Activated CD8-positive, alpha-beta memory T cell treated with anti-CD3 and anti-CD28 coated beads for 1 hour (primary cell): Measurements from ENCODE around the gene SLC17A7.
A peak's percentile ranks its signal among the peaks of the same experiment; 100 is the strongest.
"Not testable (repeated sequence)": the region's sequence is repeated elsewhere in the genome, so short reads cannot be mapped to it uniquely, and the experiment has no call there.

Experiments used
- DNase-seq, 2 donors: peaks; one replicate each; pipeline ENCODE4 v3.0.0-alpha.2; 2020; ENCODE audit warnings: low read depth in 1 of 2; ENCODE audit errors: extremely low read depth in 1 of 2

Gene SLC17A7

GRCh38 chr19:49445997-49446396 lies 4.7 kb upstream of the SLC17A7 start:
- DNase-seq, result no peak

- not testable (repeated sequence) for DNase-seq
Measured at GRCh38 chr19:49444100-49444700, 2.9 kb upstream of the SLC17A7 start.

- DNase-seq, result peak; percentile 82 to 86
Measured at GRCh38 chr19:49443366-49444099, 2.2 kb upstream of the SLC17A7 start.

GRCh38 chr19:49442771-49443365 lies 1.5 kb upstream of the SLC17A7 start:
- no peak for DNase-seq

GRCh38 chr19:49442354-49442753 lies 1.0 kb upstream of the SLC17A7 start:
- no peak for DNase-seq

GRCh38 chr19:49441960-49442350 lies 628 bp upstream of the SLC17A7 start:
- DNase-seq, result no peak

GRCh38 chr19:49440439-49441209 lies 703 bp downstream of the SLC17A7 start:
- DNase-seq, result no peak

- no peak for DNase-seq
Measured at GRCh38 chr19:49439836-49440235, 1.5 kb downstream of the SLC17A7 start.

GRCh38 chr19:49438261-49438660 lies 3.1 kb downstream of the SLC17A7 start:
- DNase-seq, result no peak

- no peak for DNase-seq
Measured at GRCh38 chr19:49437231-49437630, 4.1 kb downstream of the SLC17A7 start.

GRCh38 chr19:49436381-49437017 lies 4.8 kb downstream of the SLC17A7 start:
- no peak for DNase-seq

- no peak for DNase-seq
Measured at GRCh38 chr19:49435670-49436069, 5.7 kb downstream of the SLC17A7 start.

GRCh38 chr19:49434907-49435583 lies 6.3 kb downstream of the SLC17A7 start:
- no peak for DNase-seq

GRCh38 chr19:49433240-49433901 lies 8.0 kb downstream of the SLC17A7 start:
- no peak for DNase-seq

GRCh38 chr19:49432141-49433073 lies 8.9 kb downstream of the SLC17A7 start:
- DNase-seq, result no peak

GRCh38 chr19:49431330-49431749 lies 10.0 kb downstream of the SLC17A7 start:
- no peak for DNase-seq

GRCh38 chr19:49430678-49431329 lies 10.5 kb downstream of the SLC17A7 start:
- DNase-seq, result no peak

- no peak for DNase-seq
Measured at GRCh38 chr19:49430172-49430677, 11.1 kb downstream of the SLC17A7 start.
